Fibroblast of upper back skin (primary cell): ENCODE data around the gene NEIL3.
"Not testable (repeated sequence)": the region's sequence is repeated elsewhere in the genome, so short reads cannot be mapped to it uniquely, and the experiment has no call there.

Experiments used
- DNase-seq: peaks from one replicate; pipeline ENCODE4 v3.0.0-alpha.2; 2013

The NEIL3 gene

GRCh38 chr4:177302371-177303100, 7.1 kb upstream of the NEIL3 start:
- DNase-seq: peak; percentile 33

DNA sequence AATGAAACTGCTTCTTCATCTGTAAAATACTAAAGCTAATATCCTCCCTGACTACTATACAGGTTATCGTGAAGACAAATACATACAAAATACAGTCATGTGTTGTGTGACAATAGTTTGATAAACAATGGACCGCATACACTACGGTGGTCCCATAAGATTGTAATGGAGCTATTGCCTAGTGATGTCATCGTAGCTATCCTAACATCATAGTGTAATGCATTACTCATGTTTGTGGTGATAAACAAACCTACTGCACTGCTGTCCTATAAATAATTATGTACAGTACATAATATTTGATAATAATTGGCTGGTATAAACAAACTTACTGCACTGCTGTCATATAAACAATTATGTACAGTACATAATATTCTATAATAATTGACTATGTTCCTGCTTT, 5.6 kb upstream of the NEIL3 start:
- no peak for DNase-seq

GRCh38 chr4:177304864-177305263, 4.8 kb upstream of the NEIL3 start:
- DNase-seq: not testable (repeated sequence)

DNA sequence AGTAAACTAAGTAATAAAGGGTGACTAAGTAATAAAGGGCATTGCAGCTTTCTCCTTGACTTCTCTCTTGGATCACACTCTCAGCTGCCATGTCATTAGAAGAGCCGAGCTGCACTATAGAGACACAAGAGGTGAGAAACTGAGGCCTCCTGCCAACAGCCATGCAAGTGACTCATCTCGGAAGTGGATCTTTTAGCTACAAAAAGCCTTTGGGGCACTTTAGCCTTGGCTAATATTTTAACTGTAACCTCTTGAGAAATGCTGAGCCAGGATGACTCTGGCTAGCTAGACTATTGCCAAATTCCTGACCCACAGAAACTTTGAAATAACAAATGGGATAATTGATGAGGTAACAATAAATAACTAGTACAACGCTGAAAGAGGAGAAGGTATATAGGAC, 1.5 kb upstream of the NEIL3 start:
- DNase-seq: peak; percentile 49

DNA sequence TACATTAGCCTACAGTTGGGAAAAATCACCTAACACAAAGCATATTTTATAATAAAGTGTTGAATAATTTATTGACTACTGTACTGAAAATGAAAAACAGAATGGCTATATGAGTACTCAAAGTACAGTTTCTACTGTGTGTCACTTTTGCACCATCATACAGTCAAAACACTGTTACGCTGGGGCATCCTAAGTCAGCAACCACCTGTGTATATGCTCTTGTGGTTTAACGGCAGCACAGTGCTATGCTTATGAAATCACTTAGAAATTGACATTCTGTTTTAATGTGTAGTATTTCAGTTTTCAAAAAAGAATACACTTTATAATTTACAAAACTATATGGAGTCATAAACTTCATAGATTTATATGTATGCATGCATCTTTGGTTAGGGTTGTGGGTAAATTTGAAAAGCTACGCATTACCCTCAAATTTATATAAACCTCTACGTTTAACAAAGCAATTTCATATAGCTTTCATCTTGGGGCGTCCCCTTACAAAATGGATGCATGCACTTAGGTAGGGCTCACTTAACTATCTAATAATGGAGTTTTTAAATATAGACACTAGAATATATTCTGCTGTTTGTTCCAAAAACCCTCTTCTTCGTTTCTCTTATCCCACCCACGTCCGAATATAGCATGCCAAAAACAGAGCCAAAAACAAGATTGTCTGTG, 690 bp upstream of the NEIL3 start:
- DNase-seq: no peak

DNA sequence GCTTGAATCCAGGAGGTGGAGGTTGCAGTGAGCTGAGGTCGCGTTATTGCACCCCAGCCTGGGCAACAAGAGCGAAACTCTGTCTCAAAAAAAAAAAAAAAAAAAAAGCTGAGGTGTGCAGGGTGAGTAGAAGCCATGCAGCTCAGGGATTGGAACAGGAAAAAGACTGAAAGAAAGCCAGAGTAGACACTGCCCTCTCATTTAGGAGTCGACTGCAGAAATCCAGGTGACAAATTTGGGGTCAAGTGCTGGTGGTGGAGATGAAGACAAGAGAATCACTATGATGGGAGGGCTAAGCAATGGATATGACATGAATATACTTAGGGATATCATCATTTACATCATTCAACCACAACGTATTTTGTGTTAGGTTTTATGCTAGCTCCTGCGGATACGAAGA, 1.9 kb downstream of the NEIL3 start:
- DNase-seq: no peak

GRCh38 chr4:177313263-177313662, 3.6 kb downstream of the NEIL3 start:
- peak; percentile 43 for DNase-seq

GRCh38 chr4:177315767-177316464, 6.2 kb downstream of the NEIL3 start:
- DNase-seq: no peak

- no peak for DNase-seq
These were observed 11.0 kb downstream of the NEIL3 start for GRCh38 chr4:177320721-177321120.

GRCh38 chr4:177321647-177322046, 12.0 kb downstream of the NEIL3 start:
- DNase-seq: no peak

GRCh38 chr4:177322266-177322665, 12.6 kb downstream of the NEIL3 start:
- DNase-seq: no peak

- no peak for DNase-seq
These were observed 13.2 kb downstream of the NEIL3 start for GRCh38 chr4:177322881-177323280.

DNA sequence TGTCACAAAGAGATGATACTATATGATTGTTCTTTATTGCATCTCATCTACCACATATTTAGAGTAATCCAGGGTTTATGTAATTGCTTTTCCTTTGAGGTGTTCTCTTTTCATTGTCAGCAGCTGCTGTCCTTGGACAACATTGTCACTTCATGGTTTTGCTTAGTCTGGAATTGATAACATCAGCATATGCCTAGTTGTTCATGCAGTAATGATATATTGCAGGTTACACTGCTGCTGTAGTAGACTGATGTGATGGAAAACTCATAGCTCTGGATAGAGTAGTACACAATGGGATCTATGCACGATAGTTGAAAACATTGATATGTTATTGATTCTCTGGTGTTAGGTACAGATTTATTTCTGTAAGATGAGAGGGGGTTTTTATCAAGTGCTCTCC, 13.7 kb downstream of the NEIL3 start:
- no peak for DNase-seq

DNA sequence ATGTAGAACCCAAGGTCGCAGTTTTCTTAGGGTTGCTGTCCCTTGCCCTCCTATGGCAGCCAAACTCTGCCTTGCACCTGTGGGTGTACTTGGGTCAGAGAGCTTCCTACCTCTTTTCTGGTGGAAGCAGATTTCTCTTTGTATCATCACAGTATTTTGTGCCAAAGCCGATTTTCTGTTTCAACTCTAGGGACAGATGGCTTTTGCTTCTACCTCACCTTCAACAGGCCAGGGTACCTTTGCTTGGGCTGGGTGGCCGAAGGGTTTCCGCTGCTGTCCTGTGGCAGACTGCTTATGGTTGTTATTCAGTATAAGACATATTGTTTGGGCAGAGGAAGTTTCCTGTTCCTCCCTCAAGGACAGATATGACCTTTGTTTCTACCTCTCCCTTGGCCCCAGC, 22.4 kb downstream of the NEIL3 start:
- no peak for DNase-seq

GRCh38 chr4:177339477-177340374, 30.1 kb downstream of the NEIL3 start:
- peak; percentile 60 for DNase-seq

GRCh38 chr4:177348348-177348747, 38.7 kb downstream of the NEIL3 start:
- no peak for DNase-seq

DNA sequence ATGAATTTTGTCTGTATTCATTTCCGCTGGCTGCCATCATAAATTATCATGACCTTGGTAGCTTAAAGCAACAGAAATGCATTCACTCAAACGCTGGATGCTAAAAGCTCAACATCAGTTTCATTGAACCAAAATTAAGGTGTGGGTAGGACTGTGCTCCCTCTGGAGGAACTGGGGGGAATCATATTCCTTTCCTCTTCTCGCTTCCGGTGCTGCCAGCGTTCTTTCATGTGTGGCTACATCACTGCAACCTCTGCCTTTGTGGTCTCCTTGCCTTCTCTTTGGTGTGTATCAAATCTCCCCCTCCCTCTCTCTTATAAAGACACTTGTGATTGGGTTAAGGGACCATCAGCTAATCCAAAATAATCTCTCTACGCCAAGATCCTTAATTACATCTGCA, 39.5 kb downstream of the NEIL3 start:
- DNase-seq: no peak

DNA sequence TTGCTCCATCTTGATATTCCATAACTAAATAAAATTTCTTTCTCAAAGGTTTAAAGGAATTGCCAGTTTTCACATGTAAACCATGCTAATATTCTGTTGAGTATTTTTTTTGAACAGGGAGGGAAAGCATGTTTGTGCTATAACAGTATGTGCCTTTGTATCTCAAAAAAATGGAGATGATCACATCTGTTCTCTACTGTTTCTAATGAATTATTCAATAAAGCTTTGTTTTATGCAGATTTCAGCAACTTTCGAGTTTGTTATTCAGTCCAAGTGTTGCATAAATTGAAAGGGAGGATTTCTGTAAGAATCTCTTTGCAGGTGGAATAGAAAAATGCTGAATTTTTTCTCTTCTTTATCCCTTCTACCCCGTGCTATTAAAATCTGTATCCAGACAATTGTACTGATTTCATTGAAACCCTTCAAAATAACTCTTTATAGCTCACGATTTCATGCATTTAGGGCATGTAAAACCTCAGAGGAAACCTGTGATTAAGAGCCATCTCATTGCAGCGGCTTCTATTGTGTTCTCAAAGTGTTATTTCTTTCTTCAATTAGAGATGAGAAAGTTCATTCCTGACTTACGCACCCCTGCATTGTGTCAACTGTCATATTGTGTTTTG, 42.1 kb downstream of the NEIL3 start:
- no peak for DNase-seq

GRCh38 chr4:177356206-177356605, 46.5 kb downstream of the NEIL3 start:
- DNase-seq: peak; percentile 38

- DNase-seq: no peak
These were observed 47.2 kb downstream of the NEIL3 start for GRCh38 chr4:177356921-177357320.

DNA sequence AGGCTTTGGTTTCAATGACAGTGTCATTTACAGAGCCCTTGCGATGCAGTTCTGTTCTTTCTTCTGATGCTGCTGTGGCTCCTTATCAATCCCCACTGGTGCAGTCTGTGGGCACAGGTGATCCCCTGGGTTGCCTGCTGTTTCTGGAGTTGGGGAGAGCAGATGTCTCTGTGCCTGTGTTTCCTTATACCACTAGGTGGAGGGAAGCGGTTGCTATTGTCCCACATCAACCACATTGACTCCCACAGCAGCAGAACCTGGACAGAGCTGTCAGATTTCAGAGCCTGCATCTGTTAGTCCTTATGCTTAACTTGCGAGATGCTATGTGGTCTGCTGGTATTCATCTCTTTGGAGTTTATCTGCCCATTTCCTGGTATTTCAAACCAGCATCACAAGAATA, 57.7 kb downstream of the NEIL3 start:
- DNase-seq: peak; percentile 56

DNA sequence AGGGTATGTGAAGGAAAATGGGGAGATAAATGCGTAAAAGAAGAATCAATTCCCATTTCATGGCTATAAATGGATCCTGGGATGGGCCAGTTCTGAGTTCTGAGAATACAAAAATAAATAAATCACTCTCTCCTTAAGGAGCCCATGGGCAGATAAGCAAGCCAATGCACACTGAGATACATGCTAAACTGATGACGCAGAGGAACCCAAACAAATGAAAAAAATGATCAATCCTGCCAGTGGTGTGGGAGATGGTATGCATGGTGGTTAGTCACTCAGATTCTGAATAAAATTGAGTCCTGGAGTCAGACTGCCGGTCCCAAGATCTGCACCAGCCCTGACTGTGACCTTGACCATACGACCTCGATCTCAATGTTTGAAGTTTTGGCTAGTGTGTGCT, 59.7 kb downstream of the NEIL3 start:
- DNase-seq: peak; percentile 34

DNA sequence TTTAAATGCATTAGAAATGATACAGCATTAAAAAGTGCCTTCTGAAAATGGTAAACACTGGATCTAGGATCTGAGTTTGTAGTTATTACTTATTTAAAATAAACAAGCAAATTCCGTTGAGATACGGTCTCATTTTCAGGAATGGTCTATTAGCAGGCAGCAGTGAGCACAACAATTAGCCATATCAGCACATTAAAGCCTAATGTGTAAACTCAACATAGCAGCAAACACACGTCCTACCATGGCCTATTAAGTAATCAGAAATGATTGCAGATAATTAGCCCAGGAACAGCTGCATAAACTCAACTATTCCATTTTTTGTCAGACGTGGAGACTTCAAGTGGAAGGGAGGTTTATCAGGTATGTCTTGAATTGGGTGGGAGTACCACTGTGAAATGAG, 61.8 kb downstream of the NEIL3 start:
- DNase-seq: no peak
